PC-3 (cell line): Measurements from ENCODE around the gene SLC7A4.

ENCODE experiments used
- EZH2 ChIP-seq: fragments of 300-600 bp; sonication (generic); IDR thresholded peaks from one replicate; pipeline ENCODE4 v1.6.1; 2017; ENCODE audit warnings: antibody characterized with exemption, mild to moderate bottlenecking, low read length; ENCODE audit not compliant: unreplicated experiment
- EZH2phosphoT487 ChIP-seq: fragments of 300-600 bp; sonication (generic); IDR thresholded peaks from 2 replicates; pipeline ENCODE4 v1.6.1; 2018; ENCODE audit warnings: mild to moderate bottlenecking, antibody characterized with exemption, low read length, borderline replicate concordance
- TF ChIP-seq, protein P1 (sequence below): fragments of 300-600 bp; sonication (generic); conservative IDR thresholded peaks from 2 replicates; pipeline ENCODE4 v1.5.1; 2017; ENCODE audit warnings: antibody characterized with exemption, low read depth, mild to moderate bottlenecking, low read length

DNA sequence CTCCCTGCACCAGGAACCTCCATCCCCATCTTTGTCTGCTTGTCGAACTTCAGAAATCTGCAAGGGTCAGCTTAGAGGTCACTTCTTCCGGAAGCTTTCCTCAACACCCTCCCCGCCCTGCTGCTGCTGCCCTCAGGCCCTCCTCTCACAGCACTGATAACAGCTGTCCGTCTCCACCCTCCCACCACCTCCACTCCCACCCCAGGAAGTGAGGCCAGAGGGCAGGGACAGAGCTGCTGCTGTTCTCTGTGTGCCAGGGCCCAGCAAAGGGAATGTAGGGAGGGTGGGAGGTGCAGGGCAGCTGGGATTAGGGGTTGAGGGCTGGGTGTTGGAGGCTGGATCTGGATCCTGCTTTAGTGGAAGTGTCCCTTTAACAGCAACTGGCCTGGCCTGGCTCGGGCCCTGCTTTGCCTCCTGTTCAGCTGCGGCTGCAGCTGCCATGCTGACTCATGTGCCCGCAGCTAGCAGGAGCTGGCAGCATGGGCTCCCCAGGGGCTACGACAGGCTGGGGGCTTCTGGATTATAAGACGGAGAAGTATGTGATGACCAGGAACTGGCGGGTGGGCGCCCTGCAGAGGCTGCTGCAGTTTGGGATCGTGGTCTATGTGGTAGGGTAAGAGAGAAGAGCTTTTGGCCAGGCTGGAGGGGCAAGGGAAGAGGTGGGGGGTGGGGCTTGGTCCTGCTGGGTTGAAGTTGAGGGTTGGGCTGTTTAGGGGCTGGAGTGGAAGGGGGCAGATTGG is 17.5 kb downstream of the SLC7A4 start, which contains the start of gene P2RX6:
- TF ChIP-seq, protein P1, sequence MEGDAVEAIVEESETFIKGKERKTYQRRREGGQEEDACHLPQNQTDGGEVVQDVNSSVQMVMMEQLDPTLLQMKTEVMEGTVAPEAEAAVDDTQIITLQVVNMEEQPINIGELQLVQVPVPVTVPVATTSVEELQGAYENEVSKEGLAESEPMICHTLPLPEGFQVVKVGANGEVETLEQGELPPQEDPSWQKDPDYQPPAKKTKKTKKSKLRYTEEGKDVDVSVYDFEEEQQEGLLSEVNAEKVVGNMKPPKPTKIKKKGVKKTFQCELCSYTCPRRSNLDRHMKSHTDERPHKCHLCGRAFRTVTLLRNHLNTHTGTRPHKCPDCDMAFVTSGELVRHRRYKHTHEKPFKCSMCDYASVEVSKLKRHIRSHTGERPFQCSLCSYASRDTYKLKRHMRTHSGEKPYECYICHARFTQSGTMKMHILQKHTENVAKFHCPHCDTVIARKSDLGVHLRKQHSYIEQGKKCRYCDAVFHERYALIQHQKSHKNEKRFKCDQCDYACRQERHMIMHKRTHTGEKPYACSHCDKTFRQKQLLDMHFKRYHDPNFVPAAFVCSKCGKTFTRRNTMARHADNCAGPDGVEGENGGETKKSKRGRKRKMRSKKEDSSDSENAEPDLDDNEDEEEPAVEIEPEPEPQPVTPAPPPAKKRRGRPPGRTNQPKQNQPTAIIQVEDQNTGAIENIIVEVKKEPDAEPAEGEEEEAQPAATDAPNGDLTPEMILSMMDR: no peak
- no peak for TF ChIP-seq EZH2
- TF ChIP-seq EZH2phosphoT487: no peak
